Prostate gland (tissue), 2 donors: Measurements from ENCODE around the gene HIVEP3.

Experiments
- POLR2A ChIP-seq: fragments of 450-650 bp; IDR thresholded peaks from one replicate; pipeline ENCODE4 v1.6.1; 2016; ENCODE audit warnings: antibody characterized with exemption, mild to moderate bottlenecking
- POLR2AphosphoS5 ChIP-seq: sonication (generic); formaldehyde crosslinking; IDR thresholded peaks from one replicate; pipeline ENCODE4 v1.6.1; 2017; ENCODE audit warnings: antibody characterized with exemption
- TF ChIP-seq, protein P1 (sequence below), 4 experiments: fragments of 200-600 bp in 2 of 4; fragments of 450-650 bp in 2 of 4; sonication (generic) in 2 of 4; IDR thresholded peaks; 1 replicate in 3 of 4; 2 replicates in 1 of 4; pipeline ENCODE4 v1.5.1; 2016 to 2019; ENCODE audit warnings: antibody characterized with exemption in 4 of 4, mild to moderate bottlenecking in 2 of 4, moderate library complexity in 2 of 4

DNA sequence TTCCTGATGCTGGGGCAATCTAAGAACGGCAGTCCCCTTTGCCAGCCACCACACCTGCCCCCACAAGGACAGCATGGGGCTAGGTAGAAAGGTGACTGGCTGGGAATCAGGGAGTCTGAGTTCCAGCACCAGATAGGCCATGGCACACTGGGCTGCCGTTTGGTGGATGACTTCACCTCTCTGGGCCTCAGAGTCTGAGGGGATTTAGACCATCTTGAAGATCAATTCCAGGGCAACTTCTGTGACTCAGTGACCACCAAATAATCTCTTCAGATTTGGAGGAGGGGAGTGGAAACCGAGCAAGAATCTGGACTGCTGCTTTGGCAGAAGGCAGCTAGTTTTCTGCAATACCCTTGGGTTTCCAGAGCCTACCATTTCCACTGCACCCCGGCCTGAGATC, 342.1 kb downstream of the HIVEP3 start:
- TF ChIP-seq, protein P1, sequence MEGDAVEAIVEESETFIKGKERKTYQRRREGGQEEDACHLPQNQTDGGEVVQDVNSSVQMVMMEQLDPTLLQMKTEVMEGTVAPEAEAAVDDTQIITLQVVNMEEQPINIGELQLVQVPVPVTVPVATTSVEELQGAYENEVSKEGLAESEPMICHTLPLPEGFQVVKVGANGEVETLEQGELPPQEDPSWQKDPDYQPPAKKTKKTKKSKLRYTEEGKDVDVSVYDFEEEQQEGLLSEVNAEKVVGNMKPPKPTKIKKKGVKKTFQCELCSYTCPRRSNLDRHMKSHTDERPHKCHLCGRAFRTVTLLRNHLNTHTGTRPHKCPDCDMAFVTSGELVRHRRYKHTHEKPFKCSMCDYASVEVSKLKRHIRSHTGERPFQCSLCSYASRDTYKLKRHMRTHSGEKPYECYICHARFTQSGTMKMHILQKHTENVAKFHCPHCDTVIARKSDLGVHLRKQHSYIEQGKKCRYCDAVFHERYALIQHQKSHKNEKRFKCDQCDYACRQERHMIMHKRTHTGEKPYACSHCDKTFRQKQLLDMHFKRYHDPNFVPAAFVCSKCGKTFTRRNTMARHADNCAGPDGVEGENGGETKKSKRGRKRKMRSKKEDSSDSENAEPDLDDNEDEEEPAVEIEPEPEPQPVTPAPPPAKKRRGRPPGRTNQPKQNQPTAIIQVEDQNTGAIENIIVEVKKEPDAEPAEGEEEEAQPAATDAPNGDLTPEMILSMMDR (IDR thresholded peaks at IDR 0.05), result no peak
- TF ChIP-seq POLR2AphosphoS5 (no peak), POLR2A (no peak)
